HEK293T (cell line): ENCODE measurements around the gene WHAMM.

Source experiments
- ARNT ChIP-seq: fragments of 450-650 bp; IDR thresholded peaks from 2 replicates; pipeline ENCODE4 v1.6.1; 2017; ENCODE audit warnings: mild to moderate bottlenecking
- ELF4 ChIP-seq: fragments of 450-650 bp; IDR thresholded peaks from 2 replicates; pipeline ENCODE4 v1.6.1; 2017; ENCODE audit warnings: antibody characterized with exemption
- FOXK2 ChIP-seq: fragments of 450-650 bp; IDR thresholded peaks from 2 replicates; pipeline ENCODE4 v1.6.1; 2016; ENCODE audit warnings: mild to moderate bottlenecking
- FOXM1 ChIP-seq: fragments of 450-650 bp; IDR thresholded peaks from 2 replicates; pipeline ENCODE4 v1.6.1; 2017; ENCODE audit warnings: mild to moderate bottlenecking, borderline replicate concordance
- NFRKB ChIP-seq: fragments of 450-650 bp; IDR thresholded peaks from 2 replicates; pipeline ENCODE4 v1.6.1; 2016; ENCODE audit warnings: mild to moderate bottlenecking, moderate library complexity
- SP1 ChIP-seq: fragments of 450-650 bp; IDR thresholded peaks from 2 replicates; pipeline ENCODE4 v1.6.1; 2017

DNA sequence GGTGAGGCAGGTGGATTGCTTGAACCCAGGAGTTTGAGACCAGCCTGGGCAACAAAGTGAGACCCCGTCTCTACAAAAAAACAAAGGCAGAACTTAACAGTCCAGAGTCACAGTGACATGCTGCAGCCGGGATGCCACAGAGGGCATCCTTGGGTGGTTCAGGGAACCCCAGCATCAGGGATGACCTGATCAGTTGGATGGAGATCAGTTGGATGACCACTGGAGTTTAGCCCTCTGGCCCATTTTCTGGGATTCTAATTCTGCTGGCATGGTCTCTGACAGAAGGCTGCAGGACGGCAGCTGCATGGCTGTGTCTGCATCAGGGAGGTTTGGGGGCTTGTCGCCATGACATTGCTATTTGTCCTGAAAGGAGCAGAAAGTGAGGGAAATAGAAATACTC lies 19.8 kb downstream of the WHAMM start:
- TF ChIP-seq SP1 (no peak), FOXM1 (no peak), NFRKB (no peak), FOXK2 (no peak), ELF4 (no peak), ARNT (no peak)
